Upper lobe of right lung (tissue), 1 donor: Measurements from ENCODE around the gene CDH23. TPM values are rescaled to one million over a fixed set of nuclear protein-coding genes. Genes with fewer than 3 reads are reported as not detected.

ENCODE experiments used
- ATAC-seq: fragments of 200-7000 bp; cut with Tn5 transposase; one replicate; pipeline ENCODE4 v1.9.1; 2020; ENCODE audit warnings: mild to moderate bottlenecking, moderate library complexity
- DNase-seq: peaks from one replicate; pipeline ENCODE4 v3.0.0-alpha.2; 2020
- H3K27ac ChIP-seq: fragments of 200-600 bp; one replicate; pipeline ENCODE4 v1.8.0; 2022
- H3K27me3 ChIP-seq: fragments of 200-600 bp; one replicate; pipeline ENCODE4 v1.8.0; 2022; ENCODE audit warnings: mild to moderate bottlenecking
- H3K36me3 ChIP-seq: fragments of 200-600 bp; one replicate; pipeline ENCODE4 v1.8.0; 2022
- H3K4me1 ChIP-seq: fragments of 200-600 bp; one replicate; pipeline ENCODE4 v1.8.0; 2022
- H3K4me3 ChIP-seq: fragments of 200-600 bp; one replicate; pipeline ENCODE4 v1.8.0; 2022; ENCODE audit warnings: mild to moderate bottlenecking
- H3K9me3 ChIP-seq: fragments of 200-600 bp; one replicate; pipeline ENCODE4 v1.8.0; 2022
- intact Hi-C: fragments of 100-400 bp; cut with DNase I; formaldehyde crosslinking; loops from one replicate; pipeline ENCODE4 v1.11.0; 2022
- total RNA-seq: library from RNA; stranded (reverse); fragmentation: NEBNext Ultra II Directional; extraction: Animal tissue kit (Norgen Biotek cat#: 25700); gene quantifications from one replicate; pipeline ENCODE4 v1.2.1, GENCODE V29; 2021
- TF ChIP-seq, protein P1 (sequence below): fragments of 200-600 bp; IDR thresholded peaks from one replicate; pipeline ENCODE4 v1.8.0; 2022; ENCODE audit warnings: antibody characterized with exemption
- donor health status: DM: no; HTN: yes; CAD: no; lungs with severe emphysema.

CDH23 gene
- total RNA-seq, 1 donor from 2014 or later = 10.9 TPM

DNA sequence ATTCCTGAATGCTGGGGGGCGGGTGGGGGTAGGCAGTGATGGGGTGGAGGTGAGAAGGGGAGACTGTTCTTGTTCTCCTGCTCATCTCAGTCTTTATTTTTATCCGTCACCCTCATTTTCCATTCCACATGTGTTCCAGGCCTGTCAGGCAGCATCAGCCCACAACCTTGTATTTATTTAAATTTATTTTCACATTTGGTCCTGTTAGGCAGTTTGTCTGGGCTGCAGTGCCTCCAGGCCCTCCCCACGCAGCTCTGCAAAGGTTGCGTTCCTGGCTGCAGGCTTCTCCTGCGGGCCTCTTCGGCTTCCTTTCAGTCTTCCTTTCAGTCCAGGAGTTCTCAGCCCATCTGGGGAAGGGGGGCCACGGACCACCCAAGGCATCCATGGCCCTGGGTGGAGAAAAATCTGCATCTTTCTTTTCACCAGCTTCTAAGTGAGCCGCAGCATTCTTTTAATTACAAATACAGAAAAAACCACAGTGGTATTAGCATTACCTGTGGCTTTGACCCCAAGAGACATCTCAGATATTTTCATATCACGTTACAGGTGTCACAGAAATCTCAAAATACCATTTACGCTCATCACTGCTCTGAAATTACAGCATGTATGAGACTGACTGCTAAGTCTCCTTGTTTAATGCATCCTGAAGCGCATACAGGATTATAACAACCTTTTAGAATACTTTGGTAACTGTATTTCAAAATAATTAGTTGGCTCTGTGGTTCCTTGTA lies 228.9 kb downstream of the CDH23 start:
- no peak for DNase-seq
- H3K27me3 ChIP-seq = no peaks in the 10 kb centered on the region
- intact Hi-C loops = no loop called here
- H3K4me1 ChIP-seq = peaks cover 25% of the 10 kb centered on the region
- H3K9me3 ChIP-seq = no peaks in the 10 kb centered on the region
- H3K27ac ChIP-seq = no peak overlapping the region
- no peak overlapping the region for H3K4me3 ChIP-seq
- H3K36me3 ChIP-seq = no peaks in the 10 kb centered on the region
- no peak for ATAC-seq
- TF ChIP-seq, protein P1, sequence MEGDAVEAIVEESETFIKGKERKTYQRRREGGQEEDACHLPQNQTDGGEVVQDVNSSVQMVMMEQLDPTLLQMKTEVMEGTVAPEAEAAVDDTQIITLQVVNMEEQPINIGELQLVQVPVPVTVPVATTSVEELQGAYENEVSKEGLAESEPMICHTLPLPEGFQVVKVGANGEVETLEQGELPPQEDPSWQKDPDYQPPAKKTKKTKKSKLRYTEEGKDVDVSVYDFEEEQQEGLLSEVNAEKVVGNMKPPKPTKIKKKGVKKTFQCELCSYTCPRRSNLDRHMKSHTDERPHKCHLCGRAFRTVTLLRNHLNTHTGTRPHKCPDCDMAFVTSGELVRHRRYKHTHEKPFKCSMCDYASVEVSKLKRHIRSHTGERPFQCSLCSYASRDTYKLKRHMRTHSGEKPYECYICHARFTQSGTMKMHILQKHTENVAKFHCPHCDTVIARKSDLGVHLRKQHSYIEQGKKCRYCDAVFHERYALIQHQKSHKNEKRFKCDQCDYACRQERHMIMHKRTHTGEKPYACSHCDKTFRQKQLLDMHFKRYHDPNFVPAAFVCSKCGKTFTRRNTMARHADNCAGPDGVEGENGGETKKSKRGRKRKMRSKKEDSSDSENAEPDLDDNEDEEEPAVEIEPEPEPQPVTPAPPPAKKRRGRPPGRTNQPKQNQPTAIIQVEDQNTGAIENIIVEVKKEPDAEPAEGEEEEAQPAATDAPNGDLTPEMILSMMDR = no peak

DNA sequence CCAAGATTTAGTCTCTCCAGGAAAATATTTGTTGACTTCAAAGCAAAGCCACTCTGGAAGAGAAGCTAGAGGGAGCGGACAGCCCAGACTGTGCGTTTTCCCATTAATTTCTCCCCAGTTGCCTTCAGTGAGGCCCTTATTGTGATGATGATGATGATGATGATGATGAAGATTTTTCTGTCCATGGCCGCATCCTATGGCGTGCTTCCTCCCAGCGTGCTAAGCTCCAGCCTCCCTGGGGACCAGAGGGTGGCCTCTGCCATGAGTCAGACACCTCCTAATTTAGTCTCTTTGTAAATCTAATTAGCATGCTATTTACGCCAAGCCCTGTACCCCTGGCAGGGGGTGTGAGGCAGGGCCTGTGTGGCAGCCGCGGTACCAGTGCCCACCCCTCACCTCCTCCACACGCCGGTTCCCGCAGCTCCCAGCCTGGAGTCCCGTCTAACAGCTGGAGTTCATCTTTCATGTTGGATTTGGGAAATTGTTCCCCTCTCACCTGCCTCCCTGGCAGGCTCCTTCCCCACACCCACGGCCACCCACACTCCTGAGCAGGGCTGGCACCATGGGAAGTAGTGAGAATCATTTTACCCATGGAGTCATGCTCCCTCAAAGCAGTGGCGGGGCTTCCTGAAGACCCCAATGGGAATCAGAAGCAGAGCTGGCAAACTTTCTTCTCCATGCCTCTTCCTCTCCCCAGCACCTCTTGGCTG lies 230.7 kb downstream of the CDH23 start:
- ATAC-seq (no peak), DNase-seq (no peak)
- TF ChIP-seq, protein P1 = no peak
- Histone ChIP-seq H3K27me3 (no peaks in the 10 kb centered on the region), H3K4me3 (no peak overlapping the region), H3K36me3 (no peaks in the 10 kb centered on the region), H3K4me1 (peaks cover 9% of the 10 kb centered on the region), H3K9me3 (no peaks in the 10 kb centered on the region), H3K27ac (no peak overlapping the region)
- intact Hi-C loops = no loop called here

DNA sequence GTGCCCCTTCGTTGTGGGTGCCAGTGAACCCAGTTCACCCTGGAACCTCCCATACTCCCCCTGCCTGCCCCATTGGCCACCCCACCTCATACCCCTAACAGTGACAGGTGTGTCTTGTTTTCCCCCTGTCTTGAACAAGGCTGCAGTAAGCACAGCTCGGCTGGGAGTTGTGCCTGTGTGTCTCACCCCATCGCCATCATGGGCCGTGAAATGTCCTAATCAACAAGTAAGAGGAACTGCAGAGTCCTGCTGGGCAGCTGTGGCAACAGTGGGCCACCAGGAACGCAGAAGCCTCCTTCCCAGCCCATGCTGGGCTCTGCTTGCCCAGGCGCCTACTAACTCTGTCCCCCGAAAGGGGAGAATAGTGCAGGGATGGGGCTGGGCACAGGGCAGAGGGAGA lies 231.2 kb downstream of the CDH23 start:
- Histone ChIP-seq H3K4me1 (peaks cover 9% of the 10 kb centered on the region), H3K27ac (no peak overlapping the region), H3K9me3 (no peaks in the 10 kb centered on the region), H3K36me3 (no peaks in the 10 kb centered on the region), H3K27me3 (no peaks in the 10 kb centered on the region), H3K4me3 (no peak overlapping the region)
- DNase-seq (no peak), ATAC-seq (peak; percentile 75)
- TF ChIP-seq, protein P1 = no peak
- intact Hi-C loops = no loop called here

DNA sequence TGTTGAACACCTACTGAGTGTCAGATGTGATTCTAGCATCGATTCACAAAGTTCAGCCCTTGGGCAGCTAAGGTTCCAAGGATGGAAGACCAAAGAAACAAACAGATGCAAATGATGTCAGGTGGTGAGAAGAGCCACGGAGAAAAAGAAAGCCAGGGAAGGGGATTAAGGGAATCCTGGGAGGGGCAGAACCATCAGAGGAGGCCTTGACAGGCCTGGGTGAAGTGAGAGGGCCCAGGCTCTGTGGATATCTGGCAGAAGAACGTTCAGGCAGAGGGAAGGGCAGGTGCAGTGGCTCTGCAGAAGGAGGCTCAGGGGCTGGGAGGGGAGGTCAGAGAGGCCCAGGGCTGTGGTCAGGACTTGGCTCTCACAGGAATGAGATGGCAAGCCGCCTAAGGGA lies 232.4 kb downstream of the CDH23 start:
- TF ChIP-seq, protein P1 = no peak
- no peak overlapping the region for H3K4me3 ChIP-seq
- ATAC-seq (no peak), DNase-seq (no peak)
- intact Hi-C loops = no loop called here
- H3K27ac ChIP-seq = no peak overlapping the region
- H3K27me3 ChIP-seq = no peaks in the 10 kb centered on the region
- no peaks in the 10 kb centered on the region for H3K4me1 ChIP-seq
- no peaks in the 10 kb centered on the region for H3K9me3 ChIP-seq
- H3K36me3 ChIP-seq = no peaks in the 10 kb centered on the region

DNA sequence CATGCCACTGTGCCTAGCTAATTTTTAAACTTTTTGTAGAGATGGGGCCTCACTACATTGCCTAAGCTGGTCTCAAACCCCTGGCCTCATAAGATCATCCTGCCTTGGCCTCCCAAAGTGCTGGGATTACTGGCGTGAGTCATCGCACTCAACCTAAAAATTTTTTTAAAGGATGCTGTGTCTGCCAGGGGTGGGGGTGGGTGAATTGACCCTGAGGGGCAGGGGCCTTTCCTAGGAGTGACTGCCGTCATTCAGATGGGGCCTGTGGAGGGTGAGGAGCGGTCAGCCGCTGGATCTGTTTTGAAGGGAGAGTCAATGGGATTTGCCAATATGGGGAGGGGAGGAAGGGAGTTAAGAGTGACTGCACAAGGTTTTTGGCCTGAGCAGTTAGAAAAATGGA lies 233.4 kb downstream of the CDH23 start:
- H3K4me1 ChIP-seq = no peaks in the 10 kb centered on the region
- no peaks in the 10 kb centered on the region for H3K9me3 ChIP-seq
- no peak overlapping the region for H3K4me3 ChIP-seq
- ATAC-seq = no peak
- H3K27me3 ChIP-seq = no peaks in the 10 kb centered on the region
- TF ChIP-seq, protein P1 = no peak
- no peaks in the 10 kb centered on the region for H3K36me3 ChIP-seq
- H3K27ac ChIP-seq = no peak overlapping the region
- intact Hi-C loops = no loop called here
- no peak for DNase-seq
